DMS 273 (cell line): ENCODE results near the gene NOVA2.

Experiments used
- DNase-seq: peaks from one replicate; lab custom pipeline; 2025; ENCODE audit not compliant: unreplicated experiment; lab: John Stamatoyannopoulos, UW

NOVA2 gene

DNA sequence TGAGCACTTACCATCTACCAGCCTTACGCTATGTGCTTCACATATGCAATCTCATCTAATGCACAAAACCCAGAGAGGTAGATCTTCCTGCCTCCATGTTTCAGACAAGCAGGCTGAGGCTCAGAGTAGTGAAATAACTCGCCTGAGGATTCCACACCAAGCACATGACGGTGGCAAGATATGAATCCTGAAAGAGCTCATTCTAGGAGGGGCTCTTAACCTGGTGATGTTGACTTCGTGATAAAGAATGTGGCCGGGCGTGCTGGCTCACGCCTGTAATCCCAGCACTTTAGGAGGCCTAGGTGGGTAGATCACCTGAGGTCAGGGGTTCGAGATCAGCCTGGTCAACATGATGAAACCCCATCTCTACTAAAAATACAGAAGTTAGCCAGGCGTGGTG lies 5.0 kb downstream of the NOVA2 start:
- no peak for DNase-seq

- no peak for DNase-seq
Observed at GRCh38 chr19:45967246-45967645, 6.4 kb downstream of the NOVA2 start.

DNA sequence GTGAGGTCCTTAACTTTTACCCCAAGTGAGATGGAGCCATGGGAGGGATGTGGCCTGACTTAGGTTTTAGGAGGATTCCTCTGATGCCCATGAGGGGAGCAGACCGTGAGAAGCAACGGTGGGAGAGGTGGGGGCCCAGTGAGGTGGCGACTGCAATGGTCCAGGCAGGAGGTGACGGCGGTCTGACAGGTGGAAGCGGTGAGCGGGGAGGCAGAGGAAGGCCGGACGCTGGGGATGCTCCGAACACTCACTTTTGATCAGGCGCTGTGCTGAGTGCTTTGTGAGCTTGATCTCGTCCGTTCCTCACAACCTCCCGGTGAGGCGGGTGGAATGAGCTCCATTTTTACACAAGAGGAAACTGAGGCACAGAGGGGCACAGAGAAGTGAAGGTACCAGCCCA lies 11.6 kb downstream of the NOVA2 start:
- no peak for DNase-seq

GRCh38 chr19:45960595-45961235 lies 12.9 kb downstream of the NOVA2 start:
- DNase-seq: peak; percentile 63

- no peak for DNase-seq
Observed at GRCh38 chr19:45959517-45960025, 14.1 kb downstream of the NOVA2 start.

GRCh38 chr19:45958769-45959516 lies 14.7 kb downstream of the NOVA2 start:
- no peak for DNase-seq

DNA sequence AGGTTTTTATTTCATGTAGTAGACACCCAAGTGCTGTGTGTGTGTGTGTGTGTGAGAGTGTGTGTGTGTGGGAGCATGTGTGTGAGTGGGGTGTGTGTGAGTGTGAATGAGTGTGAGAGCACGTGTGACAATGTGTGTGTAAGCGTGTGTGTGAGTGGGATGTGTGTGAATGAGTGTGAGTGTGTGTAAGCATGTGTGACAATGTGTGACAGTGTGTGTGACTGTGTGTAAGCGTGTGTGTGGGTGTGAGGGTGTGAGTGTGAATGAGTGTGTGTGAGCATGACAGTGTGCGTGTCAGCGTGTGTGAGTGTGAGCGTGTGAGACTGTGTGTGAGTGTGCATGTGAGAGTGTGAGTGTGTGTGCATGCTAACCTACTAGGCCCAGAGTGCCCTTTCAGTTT lies 15.3 kb downstream of the NOVA2 start:
- no peak for DNase-seq

- peak; percentile 21 for DNase-seq
Observed at GRCh38 chr19:45955905-45956608, 17.6 kb downstream of the NOVA2 start.

GRCh38 chr19:45954156-45954555 lies 19.5 kb downstream of the NOVA2 start:
- DNase-seq: peak; percentile 59

GRCh38 chr19:45953676-45954075 lies 20.0 kb downstream of the NOVA2 start:
- no peak for DNase-seq

- DNase-seq: no peak
Observed at GRCh38 chr19:45952686-45953505, 20.8 kb downstream of the NOVA2 start.

- no peak for DNase-seq
Observed at GRCh38 chr19:45952341-45952685, 21.4 kb downstream of the NOVA2 start.

DNA sequence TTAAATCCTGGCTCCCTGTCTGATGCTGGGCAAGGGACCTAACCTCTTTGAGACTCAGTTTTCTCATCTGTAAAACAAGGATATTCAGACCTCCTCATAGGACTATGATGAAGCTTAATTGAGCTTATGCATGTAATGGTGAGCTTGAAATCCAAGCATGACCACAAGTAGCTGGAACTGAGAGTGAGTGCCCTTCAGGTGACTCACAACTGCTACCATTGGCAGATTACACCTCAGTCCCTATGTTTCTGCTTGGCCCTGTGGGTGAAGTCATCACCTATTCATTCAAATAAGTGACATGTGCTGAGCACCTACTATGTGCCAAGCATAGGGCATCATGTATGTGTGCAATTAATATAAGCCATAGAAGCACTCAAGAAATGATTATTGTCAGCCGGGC lies 25.7 kb downstream of the NOVA2 start:
- DNase-seq: no peak

DNA sequence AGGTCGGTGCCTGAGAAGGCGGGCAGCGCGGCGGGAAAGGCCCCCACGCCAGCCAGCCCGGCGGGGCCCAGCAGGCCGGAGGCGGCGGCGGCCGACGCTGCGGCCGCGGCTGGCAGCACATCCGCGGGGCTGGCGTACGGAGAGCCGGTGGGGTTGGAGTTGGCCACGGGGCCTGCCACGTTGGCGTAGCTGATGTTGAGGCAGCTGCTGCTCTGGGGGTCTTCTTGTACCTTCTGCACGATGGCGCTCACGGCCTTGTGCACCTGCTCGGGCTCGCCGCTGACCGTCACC lies 33.2 kb downstream of the NOVA2 start:
- no peak for DNase-seq

DNA sequence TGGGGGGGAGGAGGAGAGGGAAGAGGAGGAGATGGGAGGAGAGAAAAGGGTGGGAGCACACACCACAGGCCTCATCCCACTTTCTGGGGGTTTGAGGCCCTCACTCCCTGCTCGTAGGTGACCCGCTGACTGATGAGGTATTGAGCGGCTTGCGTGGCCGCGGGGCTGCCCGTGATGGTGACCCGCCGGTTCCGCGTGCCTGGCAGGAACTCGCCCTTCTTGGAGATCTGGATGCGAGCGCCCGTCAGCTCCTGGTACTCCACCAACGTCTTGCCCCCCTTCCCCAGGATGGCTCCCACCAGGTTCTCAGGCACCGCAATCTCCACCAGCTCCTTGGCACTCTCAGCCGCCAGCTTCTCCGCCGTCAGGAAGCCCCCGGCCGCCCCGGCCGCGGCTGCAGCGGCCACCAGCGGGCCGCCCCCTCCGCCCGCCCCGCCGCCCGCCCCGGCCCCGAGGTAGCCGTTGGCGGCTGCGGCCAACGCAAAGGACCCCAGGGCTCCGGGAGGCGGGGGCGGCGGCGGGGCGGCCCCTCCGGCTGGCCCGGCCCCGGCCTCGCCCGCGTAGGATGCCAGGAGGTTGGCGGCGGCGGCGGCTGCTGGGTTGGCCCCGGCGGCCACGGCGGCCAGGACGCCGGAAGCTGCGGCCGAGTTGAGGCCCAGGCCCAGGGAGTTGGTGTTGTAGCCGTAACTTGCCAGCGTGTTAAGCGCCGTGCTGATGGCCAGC lies 33.7 kb downstream of the NOVA2 start:
- no peak for DNase-seq

DNA sequence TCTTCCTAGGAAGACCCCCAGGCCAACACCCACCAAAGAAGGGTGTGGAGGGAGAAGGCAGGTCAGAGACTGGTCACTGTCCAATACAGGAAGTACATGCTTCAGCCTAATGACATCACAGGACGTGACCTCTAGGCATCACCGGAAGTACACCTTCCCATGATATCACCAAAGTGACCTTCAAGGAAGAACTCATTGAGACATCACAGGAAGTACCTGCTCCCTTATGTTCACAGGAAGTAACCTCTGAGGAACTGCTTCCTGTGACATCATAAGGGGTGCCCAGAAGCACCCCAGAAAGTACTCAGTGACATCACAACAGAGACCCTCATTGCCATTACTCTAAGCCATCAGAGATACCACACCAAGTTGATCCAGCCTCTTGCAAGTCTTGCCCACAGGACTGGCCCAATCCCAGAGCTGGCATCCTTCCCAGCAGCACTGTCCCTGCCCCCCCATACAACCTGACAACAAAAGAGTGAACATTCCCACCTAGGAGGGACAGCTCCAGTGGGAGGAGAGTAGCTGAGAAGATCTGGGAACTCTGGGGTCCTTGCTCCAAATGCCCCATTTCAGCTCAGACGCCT lies 34.8 kb downstream of the NOVA2 start:
- DNase-seq: no peak

DNA sequence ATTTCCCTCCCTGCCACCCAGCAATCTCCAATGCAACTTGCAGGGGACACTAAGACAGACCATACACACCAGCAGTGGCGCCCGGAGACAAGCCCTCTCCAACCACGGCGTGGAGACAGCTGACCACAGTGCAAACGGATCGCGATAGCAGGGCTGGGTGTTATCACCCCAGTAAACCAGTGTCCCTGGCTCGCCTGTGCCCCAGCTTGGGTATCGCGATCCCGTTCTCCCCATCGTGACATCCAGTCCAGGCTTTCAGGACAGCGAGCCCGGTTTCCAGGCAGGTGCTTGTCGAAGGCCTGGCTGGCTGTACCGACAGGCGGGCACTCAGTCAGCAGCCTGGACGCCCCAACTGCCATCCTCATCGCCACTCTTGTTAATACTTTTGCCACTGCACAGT lies 38.4 kb downstream of the NOVA2 start:
- DNase-seq: no peak

GRCh38 chr19:45934551-45935230 lies 39.0 kb downstream of the NOVA2 start:
- no peak for DNase-seq

- no peak for DNase-seq
Observed at GRCh38 chr19:45933759-45934158, 39.9 kb downstream of the NOVA2 start.

DNA sequence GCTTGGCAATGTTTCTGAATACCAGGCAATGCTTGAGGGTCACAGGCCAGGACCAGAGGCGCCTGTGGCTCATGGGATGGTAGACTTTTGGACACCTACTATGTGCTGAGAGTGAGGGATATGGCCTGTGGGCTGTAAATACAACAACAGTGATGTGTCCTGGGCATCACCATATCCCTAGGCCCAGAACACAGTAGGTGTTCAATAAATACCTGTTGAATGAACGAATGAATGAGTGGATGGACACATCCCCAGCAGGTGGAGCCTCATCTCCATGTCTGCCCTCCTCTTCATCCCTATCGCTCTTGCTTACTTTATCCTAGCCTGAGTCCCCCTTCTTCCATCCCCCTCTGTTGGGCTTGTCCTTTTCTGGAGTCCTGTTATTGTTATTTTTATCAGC lies 42.6 kb downstream of the NOVA2 start:
- no peak for DNase-seq
